ENCODE measurements around the gene CRYBB2. TPM values are rescaled to one million over a fixed set of nuclear protein-coding genes. Genes with fewer than 3 reads are reported as not detected.

Gene CRYBB2
- polyA plus RNA-seq, 1 of the 3 experiments (the other 2 are of a cell fraction), result 0.69 TPM

- Histone ChIP-seq H3K4me1 (ENCODE audit: control insufficient read depth in 1 of 2, insufficient read depth in 2 of 2, low read depth in 1 of 2, low read length in 1 of 2) (no peaks in the 10 kb centered on the region), H3K27ac (ENCODE audit: low read depth in 2 of 2, low read length in 1 of 2) (no peak overlapping the region), H3K9ac (no peak overlapping the region), H3K9me2 (no peaks in the 10 kb centered on the region), H2AFZ (ENCODE audit: low read depth) (no peak overlapping the region), H3K79me2 (ENCODE audit: insufficient read depth) (no peaks in the 10 kb centered on the region), H3K27me3 (ENCODE audit: insufficient read depth) (no peaks in the 10 kb centered on the region), H3K36me3 (replicated peaks in 1 of 2; ENCODE audit: control insufficient read depth in 1 of 2, insufficient read depth in 2 of 2, low read length in 1 of 2) (peaks cover 15 to 22% of the 10 kb centered on the region in 2 experiments), H4K20me1 (ENCODE audit: insufficient read depth) (peaks cover 7% of the 10 kb centered on the region; the same call in 1 of the 2 replicates), H3K4me3 (ENCODE audit: low read depth in 2 of 2, low read length in 1 of 2) (no peak overlapping the region), H3K9me3 (no peaks in the 10 kb centered on the region), H3K4me2 (no peak overlapping the region), H3F3A (replicated peaks; ENCODE audit: insufficient read depth) (no peaks in the 10 kb centered on the region)
- DNase-seq, result no peak
- ChIA-PET POLR2A (no interaction called here), CTCF (interaction anchor here (1.3 to 1.8 kb wide), 2 partner anchors 11 to 576 kb away, joined by 3 to 9 read pairs; no protein-coding TSS in a partner anchor)
- WGBS (ENCODE audit: low lambda C conversion rate), result 83% methylated on average over 4 of the region's 4 CpGs
- no peak for TF ChIP-seq USF2 (IDR thresholded peaks at IDR 0.05; ENCODE audit: borderline replicate concordance, low read depth, low read length)
- TF ChIP-seq IRF3 (IDR thresholded peaks at IDR 0.05; ENCODE audit: low read depth, low read length), result no peak
- TF ChIP-seq GATA2 (CRISPR knock-in tag; IDR thresholded peaks at IDR 0.05), result no peak
- no peak for TF ChIP-seq CHD2 (IDR thresholded peaks at IDR 0.05; ENCODE audit: low read length, partially characterized antibody)
- no peak for TF ChIP-seq CTCF (IDR thresholded peaks at IDR 0.05)
- TF ChIP-seq NRF1 (IDR thresholded peaks at IDR 0.05; ENCODE audit: low read depth, low read length), result no peak
- TF ChIP-seq EP300 (IDR thresholded peaks at IDR 0.05; ENCODE audit: borderline replicate concordance in 1 of 2, low read depth in 1 of 2, low read length in 1 of 2), result no peak
- no peak for TF ChIP-seq TEAD4 (IDR thresholded peaks at IDR 0.05; ENCODE audit: borderline replicate concordance, insufficient read depth)
- no peak for TF ChIP-seq SIN3A (IDR thresholded peaks at IDR 0.05; ENCODE audit: borderline replicate concordance, low read depth, low read length)
- no peak for TF ChIP-seq YY1 (IDR thresholded peaks at IDR 0.05; ENCODE audit: low read depth)
- no peak for TF ChIP-seq ELF1 (IDR thresholded peaks at IDR 0.05)
- TF ChIP-seq FOXM1 (IDR thresholded peaks at IDR 0.05; ENCODE audit: low read depth), result no peak
- no peak for TF ChIP-seq JUND (IDR thresholded peaks at IDR 0.05)
- TF ChIP-seq SMC3 (IDR thresholded peaks at IDR 0.05; ENCODE audit: low read depth, low read length), result no peak
Measured at GRCh38 chr22:25197340-25197739, 22.1 kb upstream of the CRYBB2 start.

Measured in SK-N-SH (cell line).